Hematopoietic multipotent progenitor cell treated with erythropoietin and hydrocortisone succinate and interleukin-3 and kit ligand, for 8 days (in vitro differentiated cells): ENCODE results near the gene HIGD2A.
"Not testable (repeated sequence)": the region's sequence is repeated elsewhere in the genome, so short reads cannot be mapped to it uniquely, and the experiment has no call there.

ENCODE experiments used
- DNase-seq: peaks from one replicate; pipeline ENCODE4 v3.0.0-alpha.2; 2015

The HIGD2A gene

GRCh38 chr5:176396330-176396729, 7.8 kb downstream of the HIGD2A start:
- no peak for DNase-seq

- DNase-seq = no peak
These were observed 9.3 kb downstream of the HIGD2A start for GRCh38 chr5:176397736-176398420.

- no peak for DNase-seq
These were observed 12.0 kb downstream of the HIGD2A start for GRCh38 chr5:176400382-176401156.

GRCh38 chr5:176401281-176402205, 13.0 kb downstream of the HIGD2A start:
- DNase-seq = no peak

- DNase-seq = no peak
These were observed 17.3 kb downstream of the HIGD2A start for GRCh38 chr5:176405656-176406435.

GRCh38 chr5:176406436-176407052, 18.0 kb downstream of the HIGD2A start:
- DNase-seq = no peak

- no peak for DNase-seq
These were observed 19.1 kb downstream of the HIGD2A start for GRCh38 chr5:176407456-176408251.

- not testable (repeated sequence) for DNase-seq
These were observed 19.7 kb downstream of the HIGD2A start for GRCh38 chr5:176408252-176408573.

GRCh38 chr5:176408590-176408989, 20.0 kb downstream of the HIGD2A start:
- DNase-seq = no peak

- no peak for DNase-seq
These were observed 21.2 kb downstream of the HIGD2A start for GRCh38 chr5:176409765-176410164.

- no peak for DNase-seq
These were observed 22.1 kb downstream of the HIGD2A start for GRCh38 chr5:176410486-176411180.

GRCh38 chr5:176412517-176413254, 24.1 kb downstream of the HIGD2A start:
- no peak for DNase-seq

GRCh38 chr5:176413255-176413565, 24.7 kb downstream of the HIGD2A start:
- no peak for DNase-seq

GRCh38 chr5:176413709-176414191, 25.2 kb downstream of the HIGD2A start:
- DNase-seq = no peak

GRCh38 chr5:176414704-176415103, 26.2 kb downstream of the HIGD2A start:
- DNase-seq = no peak

- DNase-seq = peak; percentile 10
These were observed 26.8 kb downstream of the HIGD2A start for GRCh38 chr5:176415240-176415951.

GRCh38 chr5:176415952-176416924, 27.7 kb downstream of the HIGD2A start, which contains the start of gene CLTB:
Gene CLTB (minus strand): TSS chr5:176416539. CDS start chr5:176416363, 176 bp downstream.
- peak; percentile 82 for DNase-seq

GRCh38 chr5:176416965-176417364, 28.4 kb downstream of the HIGD2A start:
- no peak for DNase-seq
